KOPT-K1 (cell line): ENCODE measurements around the gene PGAP6.
"Not testable (repeated sequence)": the region's sequence is repeated elsewhere in the genome, so short reads cannot be mapped to it uniquely, and the experiment has no call there.

ENCODE experiments used
- H3K27ac ChIP-seq: fragments of 200-600 bp; sonication (generic); 2 replicates; pipeline ENCODE4 v1.5.1; 2016; ENCODE audit warnings: antibody characterized with exemption, mild to moderate bottlenecking, low read depth, low read length; ENCODE audit not compliant: poor library complexity, severe bottlenecking
- H3K36me3 ChIP-seq: fragments of 200-600 bp; sonication (generic); 2 replicates; pipeline ENCODE4 v1.5.1; 2017; ENCODE audit warnings: antibody characterized with exemption, mild to moderate bottlenecking, low read length, moderate library complexity; ENCODE audit not compliant: insufficient read depth
- H3K9me3 ChIP-seq: fragments of 200-600 bp; sonication (generic); 2 replicates; pipeline ENCODE4 v1.5.1; 2017; ENCODE audit warnings: antibody characterized with exemption, low read length, mild to moderate bottlenecking; ENCODE audit not compliant: insufficient read depth, poor library complexity, severe bottlenecking

Gene PGAP6

GRCh38 chr16:356741-357140 is 25.0 kb downstream of the PGAP6 start:
- no peaks in the 10 kb centered on the region for H3K9me3 ChIP-seq
- no peaks in the 10 kb centered on the region for H3K36me3 ChIP-seq
- H3K27ac ChIP-seq: no peak overlapping the region

GRCh38 chr16:354971-355461 is 26.8 kb downstream of the PGAP6 start:
- H3K27ac ChIP-seq: no peak overlapping the region
- no peaks in the 10 kb centered on the region for H3K9me3 ChIP-seq
- H3K36me3 ChIP-seq: peaks cover 6% of the 10 kb centered on the region; the same call in 1 of the 2 replicates

- no peak overlapping the region for H3K27ac ChIP-seq
- H3K9me3 ChIP-seq: no peaks in the 10 kb centered on the region
- peaks cover 8% of the 10 kb centered on the region; the same call in 1 of the 2 replicates for H3K36me3 ChIP-seq
Measured at GRCh38 chr16:354291-354881, 27.4 kb downstream of the PGAP6 start.

GRCh38 chr16:353404-354290 is 28.1 kb downstream of the PGAP6 start:
- H3K27ac ChIP-seq: no peak overlapping the region
- peaks cover 8% of the 10 kb centered on the region; the same call in 1 of the 2 replicates for H3K36me3 ChIP-seq
- no peaks in the 10 kb centered on the region for H3K9me3 ChIP-seq

- H3K9me3 ChIP-seq: no peaks in the 10 kb centered on the region
- peak within 1 kb of the TSS; percentile 53 for H3K27ac ChIP-seq
- H3K36me3 ChIP-seq: peaks cover 8% of the 10 kb centered on the region; the same call in 1 of the 2 replicates
Measured at GRCh38 chr16:352547-353403, 29.0 kb downstream of the PGAP6 start, which contains the start of gene AXIN1. TSS of gene AXIN1 (minus strand) at chr16:352723. CDS start at chr16:347025, 5,698 bp downstream.

- peak overlapping the region; percentile 53 for H3K27ac ChIP-seq
- H3K36me3 ChIP-seq: peaks cover 11% of the 10 kb centered on the region; the same call in 1 of the 2 replicates
- no peaks in the 10 kb centered on the region for H3K9me3 ChIP-seq
Measured at GRCh38 chr16:351804-352520, 29.8 kb downstream of the PGAP6 start.

GRCh38 chr16:350203-350602 is 31.6 kb downstream of the PGAP6 start:
- H3K36me3 ChIP-seq: peaks cover 29% of the 10 kb centered on the region

GRCh38 chr16:349211-349610 is 32.6 kb downstream of the PGAP6 start:
- Histone ChIP-seq H3K9me3 (no peaks in the 10 kb centered on the region), H3K27ac (no peak overlapping the region), H3K36me3 (peaks cover 38% of the 10 kb centered on the region)

More at GRCh38 chr16:350203-350602, 31.6 kb downstream of the PGAP6 start:
- Histone ChIP-seq H3K9me3 (no peaks in the 10 kb centered on the region), H3K27ac (no peak overlapping the region)

- H3K27ac ChIP-seq, H3K9me3 ChIP-seq: not testable (repeated sequence)
- H3K36me3 ChIP-seq: peaks cover 44% of the 10 kb centered on the region
Measured at GRCh38 chr16:348495-348894, 33.3 kb downstream of the PGAP6 start.

- Histone ChIP-seq H3K36me3 (peaks cover 56% of the 10 kb centered on the region), H3K9me3 (no peaks in the 10 kb centered on the region), H3K27ac (no peak overlapping the region)
Measured at GRCh38 chr16:347203-347602, 34.6 kb downstream of the PGAP6 start.

GRCh38 chr16:346587-346986 is 35.2 kb downstream of the PGAP6 start:
- peaks cover 57% of the 10 kb centered on the region for H3K36me3 ChIP-seq
- no peaks in the 10 kb centered on the region for H3K9me3 ChIP-seq
- no peak overlapping the region for H3K27ac ChIP-seq

- Histone ChIP-seq H3K27ac (no peak overlapping the region), H3K36me3 (peaks cover 57% of the 10 kb centered on the region), H3K9me3 (no peaks in the 10 kb centered on the region)
Measured at GRCh38 chr16:345772-346171, 36.0 kb downstream of the PGAP6 start.

GRCh38 chr16:342455-343213 is 39.1 kb downstream of the PGAP6 start:
- Histone ChIP-seq H3K9me3 (no peaks in the 10 kb centered on the region), H3K27ac (no peak overlapping the region), H3K36me3 (peaks cover 50% of the 10 kb centered on the region)

GRCh38 chr16:341974-342336 is 39.8 kb downstream of the PGAP6 start:
- peaks cover 46% of the 10 kb centered on the region for H3K36me3 ChIP-seq
- H3K27ac ChIP-seq, H3K9me3 ChIP-seq: not testable (repeated sequence)
